DMS 273 (cell line): ENCODE data around the gene FYN.
A peak's percentile ranks its signal among the peaks of the same experiment; 100 is the strongest.

ENCODE experiments used
- DNase-seq: peaks from one replicate; lab custom pipeline; 2025; ENCODE audit not compliant: unreplicated experiment; lab: John Stamatoyannopoulos, UW

Gene FYN

GRCh38 chr6:111713236-111713635 is 160.0 kb downstream of the FYN start:
- no peak for DNase-seq

- peak; percentile 82 for DNase-seq
Observed at GRCh38 chr6:111711984-111712752, 161.1 kb downstream of the FYN start.

DNA sequence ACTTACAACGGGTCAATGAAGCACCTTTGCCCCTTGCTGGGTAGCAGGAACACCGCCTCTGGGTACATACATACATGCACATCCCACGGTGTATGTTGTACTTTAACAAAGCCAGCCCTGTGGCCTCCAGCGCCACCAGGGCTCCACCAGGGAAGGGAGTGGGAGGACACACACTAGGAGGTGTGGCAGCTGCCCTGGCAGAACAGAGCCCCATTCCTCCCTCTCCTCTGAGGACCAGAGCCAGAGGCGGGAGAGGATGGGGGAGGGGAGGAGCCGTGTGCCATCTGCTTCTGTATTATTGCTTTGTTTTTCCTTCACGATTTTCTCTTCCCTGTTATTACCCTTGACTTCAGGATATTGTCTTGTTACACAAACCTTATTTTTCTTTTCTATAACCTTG is 161.8 kb downstream of the FYN start:
- DNase-seq, result peak; percentile 97

- peak; percentile 50 for DNase-seq
Observed at GRCh38 chr6:111710911-111711310, 162.3 kb downstream of the FYN start.

- peak; percentile 60 for DNase-seq
Observed at GRCh38 chr6:111710439-111710838, 162.8 kb downstream of the FYN start.

GRCh38 chr6:111709615-111710398 is 163.4 kb downstream of the FYN start:
- DNase-seq, result peak; percentile 89

GRCh38 chr6:111709201-111709600 is 164.1 kb downstream of the FYN start:
- no peak for DNase-seq

GRCh38 chr6:111707773-111708172 is 165.5 kb downstream of the FYN start:
- DNase-seq, result no peak

GRCh38 chr6:111706841-111707391 is 166.3 kb downstream of the FYN start:
- no peak for DNase-seq

DNA sequence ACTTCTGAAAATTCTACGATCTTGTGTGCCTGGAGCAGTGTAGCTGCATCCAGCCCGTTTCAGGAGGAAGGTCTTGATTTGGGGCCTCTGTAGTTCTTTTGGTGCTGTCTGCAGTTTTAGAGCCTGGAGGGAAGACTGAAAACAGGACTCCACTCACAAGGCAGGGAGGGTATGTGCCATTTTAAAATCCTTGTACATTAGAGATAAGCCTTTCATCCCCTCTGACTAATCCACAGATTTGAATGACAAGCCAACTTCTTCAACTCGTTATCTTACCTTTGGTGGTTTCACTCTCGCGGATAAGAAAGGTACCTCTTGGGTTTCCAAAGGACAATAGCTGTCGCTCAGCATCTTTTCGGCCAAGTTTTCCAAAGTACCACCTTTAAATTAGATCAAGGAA is 169.5 kb downstream of the FYN start:
- DNase-seq, result no peak

GRCh38 chr6:111702268-111702667 is 171.0 kb downstream of the FYN start:
- DNase-seq, result no peak

- no peak for DNase-seq
Observed at GRCh38 chr6:111701146-111701545, 172.1 kb downstream of the FYN start.

GRCh38 chr6:111700135-111700690 is 173.0 kb downstream of the FYN start:
- no peak for DNase-seq

GRCh38 chr6:111699123-111699522 is 174.1 kb downstream of the FYN start:
- DNase-seq, result no peak

DNA sequence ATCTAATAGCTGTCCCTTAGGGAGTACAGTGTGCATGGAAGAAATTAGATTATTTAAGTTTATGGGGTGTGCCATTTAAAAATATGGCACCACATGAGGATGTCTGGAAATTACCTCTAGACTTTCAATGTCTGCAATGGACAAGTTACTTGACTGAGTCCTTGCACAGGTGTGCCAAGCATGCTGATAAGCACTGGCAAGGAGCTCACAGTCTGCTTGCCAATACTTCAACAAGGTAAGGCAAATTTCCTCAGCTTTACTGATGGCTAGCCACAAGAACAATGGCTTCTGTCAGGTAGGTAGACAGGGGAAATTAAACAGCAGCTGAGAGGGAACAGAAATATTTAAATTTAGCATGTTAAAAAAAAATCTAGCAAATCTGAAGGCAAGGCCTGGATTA is 176.4 kb downstream of the FYN start:
- DNase-seq, result no peak

DNA sequence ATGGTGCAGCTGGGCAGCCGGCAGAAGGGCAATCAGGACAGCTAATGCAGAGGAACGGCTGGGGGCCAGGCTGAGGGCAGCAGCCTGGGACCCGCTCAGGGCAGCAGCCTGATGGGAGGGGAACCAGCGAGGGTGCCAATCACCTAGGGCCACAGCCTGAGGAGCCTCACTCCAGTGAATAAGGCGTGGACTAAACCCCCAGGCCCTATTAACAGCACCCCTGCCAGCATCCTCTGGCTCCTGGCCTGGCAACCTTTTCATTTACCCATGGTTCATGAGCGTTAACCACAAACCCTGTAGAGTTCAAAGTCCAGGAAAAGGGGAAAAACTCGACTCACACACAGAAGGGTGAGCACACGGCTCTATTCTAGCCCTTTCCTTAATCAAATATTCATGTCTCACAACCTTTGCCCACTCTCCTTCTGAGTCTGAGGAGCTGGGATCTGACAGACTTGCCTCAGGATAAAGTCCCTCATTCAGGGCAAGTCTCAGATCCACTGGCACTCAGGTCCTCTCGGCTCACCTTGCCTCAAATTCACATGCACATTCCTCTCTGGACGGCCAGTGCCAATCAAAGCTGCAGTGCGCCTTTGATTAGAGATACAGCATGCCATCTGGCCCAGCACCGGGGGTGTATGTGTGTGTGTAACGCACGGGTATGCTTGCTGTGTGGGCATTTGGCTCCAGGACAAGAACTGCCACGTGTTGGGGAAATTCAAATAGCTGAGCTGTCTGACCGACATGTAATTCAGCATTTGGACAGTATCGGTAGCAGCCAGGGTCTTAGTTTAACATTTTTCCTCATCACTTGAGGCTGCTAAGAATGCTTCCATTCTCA is 180.7 kb downstream of the FYN start:
- DNase-seq, result peak; percentile 96

DNA sequence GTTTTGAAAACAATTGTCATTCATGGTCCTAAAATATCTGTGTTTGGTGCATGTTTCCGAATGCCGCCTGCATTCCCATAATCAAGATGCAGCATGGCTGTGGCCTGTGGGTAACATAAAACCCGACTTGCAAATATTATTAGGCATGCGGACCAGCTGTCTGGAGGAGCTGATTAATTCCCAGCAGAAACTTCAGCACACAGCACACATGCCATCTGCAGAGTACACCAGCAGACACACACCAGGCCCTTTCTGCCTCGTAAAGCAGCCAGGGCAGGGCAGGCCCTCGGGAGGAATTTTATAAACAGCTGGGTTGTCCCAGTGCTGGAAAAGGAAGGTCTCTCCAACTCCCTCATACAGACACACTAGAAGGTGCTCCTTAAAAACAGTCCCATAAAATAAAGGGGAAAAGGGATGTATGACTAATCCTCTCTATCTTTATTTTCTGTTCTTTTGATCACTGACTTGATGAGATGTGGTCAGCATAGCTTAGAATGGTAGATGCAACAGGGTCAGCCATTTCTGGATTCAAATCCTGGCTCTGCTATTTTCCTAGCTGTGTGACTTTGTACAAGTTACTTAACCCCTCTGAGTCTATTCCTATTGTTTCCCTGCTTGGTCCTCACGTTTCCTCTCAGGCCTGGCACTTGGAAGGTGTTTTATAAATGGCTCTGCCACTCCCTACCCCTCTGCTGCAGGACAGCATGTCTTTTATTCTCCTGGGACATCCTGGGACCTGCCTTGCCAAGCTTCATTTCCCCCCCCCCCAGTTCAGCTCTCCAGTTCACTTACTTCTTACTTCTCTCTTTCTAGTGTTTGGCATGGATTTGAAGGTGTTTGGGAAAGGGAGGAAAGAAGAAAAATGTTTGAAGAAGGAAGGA is 181.7 kb downstream of the FYN start:
- DNase-seq, result peak; percentile 98

DNA sequence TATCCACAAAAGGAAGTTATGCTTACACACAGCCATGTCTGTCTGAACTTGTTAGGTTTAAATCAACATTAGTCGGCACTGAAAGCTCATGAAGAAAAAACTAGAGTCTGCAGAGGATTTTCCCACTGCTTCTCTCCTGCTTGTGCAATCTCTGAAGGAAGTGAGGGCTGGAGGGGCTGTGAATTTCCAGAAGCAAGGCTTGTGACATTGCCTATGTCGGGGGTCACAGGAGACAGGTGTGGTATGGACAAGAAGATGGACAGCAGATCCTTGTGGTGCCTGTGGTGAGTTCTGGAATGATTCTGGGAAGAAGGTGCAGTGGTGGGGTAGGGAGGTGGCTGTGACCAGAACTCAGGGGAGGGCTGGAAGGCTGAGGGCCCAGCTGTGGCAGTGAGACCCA is 183.3 kb downstream of the FYN start:
- DNase-seq, result no peak

- DNase-seq, result no peak
Observed at GRCh38 chr6:111689419-111689818, 183.8 kb downstream of the FYN start.

GRCh38 chr6:111688331-111688730 is 184.9 kb downstream of the FYN start:
- no peak for DNase-seq
